ENCODE data around the gene FGD2.
"Not testable (repeated sequence)": the region's sequence is repeated elsewhere in the genome, so short reads cannot be mapped to it uniquely, and the experiment has no call there.

FGD2 gene

GRCh38 chr6:37051138-37052026 is 45.9 kb downstream of the FGD2 start:
- no peaks in the 10 kb centered on the region for H3K36me3 ChIP-seq (ENCODE audit: insufficient read depth, low read length)
- H3K27ac ChIP-seq (ENCODE audit: low read depth, low read length): no peak overlapping the region
- H3K4me3 ChIP-seq (ENCODE audit: low read depth in 1 of 2, low read length in 2 of 2): no peak overlapping the region

GRCh38 chr6:37052027-37052628 is 46.7 kb downstream of the FGD2 start:
- H3K9me3 ChIP-seq (ENCODE audit: low read length): no peaks in the 10 kb centered on the region
- no peaks in the 10 kb centered on the region for H3K27me3 ChIP-seq (ENCODE audit: control insufficient read depth in 1 of 2, insufficient read depth in 2 of 2, low read length in 2 of 2)
- no peak overlapping the region for H3K4me3 ChIP-seq (ENCODE audit: low read depth in 1 of 2, low read length in 2 of 2)
- no peak overlapping the region for H3K9ac ChIP-seq (ENCODE audit: low read length)
- H3K27ac ChIP-seq (ENCODE audit: low read depth, low read length): no peak overlapping the region
- no peaks in the 10 kb centered on the region for H3K36me3 ChIP-seq (ENCODE audit: insufficient read depth, low read length)
- H3K4me1 ChIP-seq (ENCODE audit: insufficient read depth, low read length): peaks cover 16% of the 10 kb centered on the region

More at GRCh38 chr6:37051138-37052026, 45.9 kb downstream of the FGD2 start:
- Histone ChIP-seq H3K4me1 (ENCODE audit: insufficient read depth, low read length) (peaks cover 16% of the 10 kb centered on the region), H3K9me3 (ENCODE audit: low read length) (no peaks in the 10 kb centered on the region), H3K27me3 (ENCODE audit: control insufficient read depth in 1 of 2, insufficient read depth in 2 of 2, low read length in 2 of 2) (no peaks in the 10 kb centered on the region), H3K9ac (ENCODE audit: low read length) (no peak overlapping the region)

GRCh38 chr6:37053683-37054082 is 48.2 kb downstream of the FGD2 start:
- Histone ChIP-seq H3K9ac (ENCODE audit: low read length) (no peak overlapping the region), H3K36me3 (ENCODE audit: insufficient read depth, low read length) (no peaks in the 10 kb centered on the region), H3K4me3 (ENCODE audit: low read depth in 1 of 2, low read length in 2 of 2) (no peak overlapping the region), H3K27ac (ENCODE audit: low read depth, low read length) (no peak overlapping the region), H3K27me3 (ENCODE audit: control insufficient read depth in 1 of 2, insufficient read depth in 2 of 2, low read length in 2 of 2) (no peaks in the 10 kb centered on the region), H3K9me3 (ENCODE audit: low read length) (no peaks in the 10 kb centered on the region), H3K4me1 (ENCODE audit: insufficient read depth, low read length) (peaks cover 16% of the 10 kb centered on the region)

- no peak overlapping the region for H3K4me3 ChIP-seq (ENCODE audit: low read depth in 1 of 2, low read length in 2 of 2)
- H3K27me3 ChIP-seq (ENCODE audit: control insufficient read depth in 1 of 2, insufficient read depth in 2 of 2, low read length in 2 of 2): no peaks in the 10 kb centered on the region
- peaks cover 16% of the 10 kb centered on the region for H3K4me1 ChIP-seq (ENCODE audit: insufficient read depth, low read length)
- no peak overlapping the region for H3K27ac ChIP-seq (ENCODE audit: low read depth, low read length)
- no peaks in the 10 kb centered on the region for H3K9me3 ChIP-seq (ENCODE audit: low read length)
- no peak overlapping the region for H3K9ac ChIP-seq (ENCODE audit: low read length)
- H3K36me3 ChIP-seq (ENCODE audit: insufficient read depth, low read length): no peaks in the 10 kb centered on the region
Observed at GRCh38 chr6:37054171-37054570, 48.7 kb downstream of the FGD2 start.

- H3K9me3 ChIP-seq (ENCODE audit: low read length): no peaks in the 10 kb centered on the region
- H3K27me3 ChIP-seq (ENCODE audit: control insufficient read depth in 1 of 2, insufficient read depth in 2 of 2, low read length in 2 of 2): no peaks in the 10 kb centered on the region
- no peak overlapping the region for H3K4me3 ChIP-seq (ENCODE audit: low read depth in 1 of 2, low read length in 2 of 2)
- no peak overlapping the region for H3K27ac ChIP-seq (ENCODE audit: low read depth, low read length)
- peaks cover 20% of the 10 kb centered on the region for H3K4me1 ChIP-seq (ENCODE audit: insufficient read depth, low read length)
- no peaks in the 10 kb centered on the region for H3K36me3 ChIP-seq (ENCODE audit: insufficient read depth, low read length)
- H3K9ac ChIP-seq (ENCODE audit: low read length): no peak overlapping the region
Observed at GRCh38 chr6:37054580-37054979, 49.1 kb downstream of the FGD2 start.

- Histone ChIP-seq H3K4me1 (ENCODE audit: insufficient read depth, low read length) (peaks cover 22% of the 10 kb centered on the region), H3K9me3 (ENCODE audit: low read length) (no peaks in the 10 kb centered on the region), H3K27me3 (ENCODE audit: control insufficient read depth in 1 of 2, insufficient read depth in 2 of 2, low read length in 2 of 2) (no peaks in the 10 kb centered on the region), H3K4me3 (ENCODE audit: low read depth in 1 of 2, low read length in 2 of 2) (no peak overlapping the region), H3K27ac (ENCODE audit: low read depth, low read length) (no peak overlapping the region), H3K36me3 (ENCODE audit: insufficient read depth, low read length) (no peaks in the 10 kb centered on the region), H3K9ac (ENCODE audit: low read length) (no peak overlapping the region)
Observed at GRCh38 chr6:37056112-37056403, 50.6 kb downstream of the FGD2 start.

- H3K4me1 ChIP-seq (ENCODE audit: insufficient read depth, low read length): peaks cover 17% of the 10 kb centered on the region
- H3K27me3 ChIP-seq (ENCODE audit: control insufficient read depth in 1 of 2, insufficient read depth in 2 of 2, low read length in 2 of 2): no peaks in the 10 kb centered on the region
- no peak overlapping the region for H3K4me3 ChIP-seq (ENCODE audit: low read depth in 1 of 2, low read length in 2 of 2)
- H3K36me3 ChIP-seq (ENCODE audit: insufficient read depth, low read length): no peaks in the 10 kb centered on the region
- H3K9ac ChIP-seq (ENCODE audit: low read length): no peak overlapping the region
- H3K27ac ChIP-seq (ENCODE audit: low read depth, low read length): no peak overlapping the region
- no peaks in the 10 kb centered on the region for H3K9me3 ChIP-seq (ENCODE audit: low read length)
Observed at GRCh38 chr6:37056439-37057127, 51.1 kb downstream of the FGD2 start.

GRCh38 chr6:37057128-37057471 is 51.6 kb downstream of the FGD2 start:
- peaks cover 12% of the 10 kb centered on the region for H3K4me1 ChIP-seq (ENCODE audit: insufficient read depth, low read length)
- no peaks in the 10 kb centered on the region for H3K27me3 ChIP-seq (ENCODE audit: control insufficient read depth in 1 of 2, insufficient read depth in 2 of 2, low read length in 2 of 2)
- H3K36me3 ChIP-seq (ENCODE audit: insufficient read depth, low read length): no peaks in the 10 kb centered on the region
- no peak overlapping the region for H3K27ac ChIP-seq (ENCODE audit: low read depth, low read length)
- no peak overlapping the region for H3K9ac ChIP-seq (ENCODE audit: low read length)
- no peaks in the 10 kb centered on the region for H3K9me3 ChIP-seq (ENCODE audit: low read length)
- H3K4me3 ChIP-seq (ENCODE audit: low read depth in 1 of 2, low read length in 2 of 2): no peak overlapping the region

- Histone ChIP-seq H3K27me3 (ENCODE audit: control insufficient read depth in 1 of 2, insufficient read depth in 2 of 2, low read length in 2 of 2) (no peaks in the 10 kb centered on the region), H3K9me3 (ENCODE audit: low read length) (no peaks in the 10 kb centered on the region), H3K9ac (ENCODE audit: low read length) (no peak overlapping the region)
Observed at GRCh38 chr6:37057678-37058077, 52.2 kb downstream of the FGD2 start.

GRCh38 chr6:37058084-37058586 is 52.7 kb downstream of the FGD2 start:
- no peak overlapping the region for H3K4me3 ChIP-seq (ENCODE audit: low read depth in 1 of 2, low read length in 2 of 2)
- no peak overlapping the region for H3K9ac ChIP-seq (ENCODE audit: low read length)
- no peaks in the 10 kb centered on the region for H3K36me3 ChIP-seq (ENCODE audit: insufficient read depth, low read length)
- H3K9me3 ChIP-seq (ENCODE audit: low read length): no peaks in the 10 kb centered on the region
- no peak overlapping the region for H3K27ac ChIP-seq (ENCODE audit: low read depth, low read length)
- H3K27me3 ChIP-seq (ENCODE audit: control insufficient read depth in 1 of 2, insufficient read depth in 2 of 2, low read length in 2 of 2): no peaks in the 10 kb centered on the region
- peaks cover 12% of the 10 kb centered on the region for H3K4me1 ChIP-seq (ENCODE audit: insufficient read depth, low read length)

More at GRCh38 chr6:37057678-37058077, 52.2 kb downstream of the FGD2 start:
- H3K36me3 ChIP-seq (ENCODE audit: insufficient read depth, low read length): no peaks in the 10 kb centered on the region
- no peak overlapping the region for H3K27ac ChIP-seq (ENCODE audit: low read depth, low read length)
- peaks cover 12% of the 10 kb centered on the region for H3K4me1 ChIP-seq (ENCODE audit: insufficient read depth, low read length)
- H3K4me3 ChIP-seq (ENCODE audit: low read depth in 1 of 2, low read length in 2 of 2): no peak overlapping the region

GRCh38 chr6:37058984-37059343 is 53.5 kb downstream of the FGD2 start:
- not testable (repeated sequence) for H3K9me3 ChIP-seq (ENCODE audit: low read length); H3K9ac ChIP-seq (ENCODE audit: low read length); H3K4me3 ChIP-seq (ENCODE audit: low read depth in 1 of 2, low read length in 2 of 2); H3K27me3 ChIP-seq (ENCODE audit: control insufficient read depth in 1 of 2, insufficient read depth in 2 of 2, low read length in 2 of 2); H3K27ac ChIP-seq (ENCODE audit: low read depth, low read length); H3K36me3 ChIP-seq (ENCODE audit: insufficient read depth, low read length)
- H3K4me1 ChIP-seq (ENCODE audit: insufficient read depth, low read length): peaks cover 12% of the 10 kb centered on the region
